HG02885 (cell line): ENCODE results near the gene PDGFRB.

Experiments used
- ATAC-seq: cut with Tn5 transposase; IDR thresholded peaks from one replicate; pipeline ENCODE4 v1.9.1; 2021; ENCODE audit warnings: mild to moderate bottlenecking; ENCODE audit not compliant: unreplicated experiment, poor library complexity

PDGFRB gene

GRCh38 chr5:150155258-150156026, at the start of gene PDGFRB:
Gene PDGFRB, minus strand, starts transcription at chr5:150155845. Its CDS starts 18,798 bp downstream, at chr5:150137047.
- peak; percentile 47 for ATAC-seq

- no peak for ATAC-seq
Measured at GRCh38 chr5:150204590-150204960, 48.9 kb upstream of the PDGFRB start.

- no peak for ATAC-seq
Measured at GRCh38 chr5:150203832-150204589, 48.4 kb upstream of the PDGFRB start.

- no peak for ATAC-seq
Measured at GRCh38 chr5:150202501-150202900, 46.9 kb upstream of the PDGFRB start.

- no peak for ATAC-seq
Measured at GRCh38 chr5:150197476-150197875, 41.8 kb upstream of the PDGFRB start.

GRCh38 chr5:150196986-150197385, 41.3 kb upstream of the PDGFRB start:
- no peak for ATAC-seq

- ATAC-seq, result no peak
Measured at GRCh38 chr5:150196514-150196913, 40.9 kb upstream of the PDGFRB start.

GRCh38 chr5:150195736-150196485, 40.3 kb upstream of the PDGFRB start:
- ATAC-seq, result no peak

- ATAC-seq, result no peak
Measured at GRCh38 chr5:150192462-150192861, 36.8 kb upstream of the PDGFRB start.

GRCh38 chr5:150190987-150191386, 35.3 kb upstream of the PDGFRB start:
- no peak for ATAC-seq

GRCh38 chr5:150190503-150190979, 34.9 kb upstream of the PDGFRB start:
- no peak for ATAC-seq

- no peak for ATAC-seq
Measured at GRCh38 chr5:150189728-150190502, 34.3 kb upstream of the PDGFRB start, which contains the start of gene SLC6A7. Gene SLC6A7, plus strand, starts transcription at chr5:150190062. Its CDS starts 266 bp downstream, at chr5:150190328.

- ATAC-seq, result no peak
Measured at GRCh38 chr5:150189326-150189725, 33.7 kb upstream of the PDGFRB start.

- no peak for ATAC-seq
Measured at GRCh38 chr5:150188146-150188842, 32.6 kb upstream of the PDGFRB start.

- ATAC-seq, result no peak
Measured at GRCh38 chr5:150186897-150187296, 31.3 kb upstream of the PDGFRB start.

- no peak for ATAC-seq
Measured at GRCh38 chr5:150186137-150186536, 30.5 kb upstream of the PDGFRB start.

- no peak for ATAC-seq
Measured at GRCh38 chr5:150184990-150185912, 29.6 kb upstream of the PDGFRB start.

GRCh38 chr5:150184006-150184405, 28.4 kb upstream of the PDGFRB start:
- no peak for ATAC-seq
